ENCODE measurements around the gene CHMP6.

DNA sequence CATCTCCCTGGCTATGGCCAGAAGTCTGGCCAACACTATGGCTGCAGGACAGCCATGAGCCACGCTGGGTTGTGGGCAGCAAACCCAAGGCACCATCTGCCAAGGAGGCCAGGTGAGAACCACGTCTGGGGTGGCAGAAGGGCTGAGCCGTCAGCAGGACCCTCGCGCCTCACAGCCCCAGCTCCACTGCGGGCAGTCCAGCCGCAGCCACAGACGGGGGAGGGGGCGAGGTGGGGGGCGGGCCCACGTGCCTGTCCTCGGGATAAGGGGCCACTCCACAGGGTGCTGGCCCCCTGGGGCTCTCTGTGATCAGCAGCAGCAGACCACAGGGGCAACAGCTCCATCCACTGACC, 36.8 kb downstream of the CHMP6 start:
- TF ChIP-seq POLR2A (IDR thresholded peaks at IDR 0.05), result no peak
- TF ChIP-seq, protein P1, sequence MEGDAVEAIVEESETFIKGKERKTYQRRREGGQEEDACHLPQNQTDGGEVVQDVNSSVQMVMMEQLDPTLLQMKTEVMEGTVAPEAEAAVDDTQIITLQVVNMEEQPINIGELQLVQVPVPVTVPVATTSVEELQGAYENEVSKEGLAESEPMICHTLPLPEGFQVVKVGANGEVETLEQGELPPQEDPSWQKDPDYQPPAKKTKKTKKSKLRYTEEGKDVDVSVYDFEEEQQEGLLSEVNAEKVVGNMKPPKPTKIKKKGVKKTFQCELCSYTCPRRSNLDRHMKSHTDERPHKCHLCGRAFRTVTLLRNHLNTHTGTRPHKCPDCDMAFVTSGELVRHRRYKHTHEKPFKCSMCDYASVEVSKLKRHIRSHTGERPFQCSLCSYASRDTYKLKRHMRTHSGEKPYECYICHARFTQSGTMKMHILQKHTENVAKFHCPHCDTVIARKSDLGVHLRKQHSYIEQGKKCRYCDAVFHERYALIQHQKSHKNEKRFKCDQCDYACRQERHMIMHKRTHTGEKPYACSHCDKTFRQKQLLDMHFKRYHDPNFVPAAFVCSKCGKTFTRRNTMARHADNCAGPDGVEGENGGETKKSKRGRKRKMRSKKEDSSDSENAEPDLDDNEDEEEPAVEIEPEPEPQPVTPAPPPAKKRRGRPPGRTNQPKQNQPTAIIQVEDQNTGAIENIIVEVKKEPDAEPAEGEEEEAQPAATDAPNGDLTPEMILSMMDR (IDR thresholded peaks at IDR 0.05), result no peak
